GM10248 (cell line): Measurements from ENCODE around the gene KCNN4.

ENCODE experiments used
- CTCF ChIA-PET: fragments of 300-600 bp; sonication (Branson Sonifier 250); formaldehyde crosslinking; extraction: SDS; loops from one replicate; lab custom pipeline; 2021; ENCODE audit warnings: antibody characterized with exemption; lab: Yijun Ruan, JAX
- POLR2A ChIA-PET: fragments of 350-650 bp; sonication (Branson Sonifier 250); formaldehyde crosslinking; extraction: SDS; loops from one replicate; lab custom pipeline; 2020; ENCODE audit warnings: antibody characterized with exemption; lab: Yijun Ruan, JAX
- DNase-seq: peaks from one replicate; pipeline ENCODE4 v3.0.0; 2012; ENCODE audit errors: extremely low spot score
- TF ChIP-seq, protein P1 (sequence below): IDR thresholded peaks from 2 replicates; pipeline ENCODE4 v1.5.1; 2012; ENCODE audit warnings: mild to moderate bottlenecking, low read depth; ENCODE audit errors: extremely low read depth, missing control alignments, control extremely low read depth

KCNN4 gene

DNA sequence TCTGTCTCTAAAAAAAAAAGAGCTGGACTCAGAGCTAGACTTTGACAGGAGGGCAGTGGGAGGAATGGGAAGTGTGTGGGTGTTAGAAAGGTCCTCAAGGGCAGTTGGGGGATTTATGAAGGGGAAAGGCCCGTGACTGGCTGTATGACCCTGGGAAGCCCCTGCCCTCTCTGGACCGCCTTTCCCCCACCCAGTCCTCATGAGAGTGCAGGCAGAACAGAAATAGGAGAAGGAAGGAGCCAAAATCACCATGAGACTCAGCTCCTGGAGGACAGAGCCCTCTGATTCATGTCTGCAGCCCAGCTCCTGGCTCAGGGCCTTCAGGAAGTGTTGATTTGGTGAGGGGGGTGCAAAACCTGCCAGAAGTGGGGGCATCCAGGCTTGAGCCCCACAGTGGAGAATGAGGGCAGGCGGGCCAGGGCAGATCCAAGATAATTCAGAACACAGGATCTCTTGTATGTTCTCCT, 17.3 kb downstream of the KCNN4 start:
- TF ChIP-seq, protein P1, sequence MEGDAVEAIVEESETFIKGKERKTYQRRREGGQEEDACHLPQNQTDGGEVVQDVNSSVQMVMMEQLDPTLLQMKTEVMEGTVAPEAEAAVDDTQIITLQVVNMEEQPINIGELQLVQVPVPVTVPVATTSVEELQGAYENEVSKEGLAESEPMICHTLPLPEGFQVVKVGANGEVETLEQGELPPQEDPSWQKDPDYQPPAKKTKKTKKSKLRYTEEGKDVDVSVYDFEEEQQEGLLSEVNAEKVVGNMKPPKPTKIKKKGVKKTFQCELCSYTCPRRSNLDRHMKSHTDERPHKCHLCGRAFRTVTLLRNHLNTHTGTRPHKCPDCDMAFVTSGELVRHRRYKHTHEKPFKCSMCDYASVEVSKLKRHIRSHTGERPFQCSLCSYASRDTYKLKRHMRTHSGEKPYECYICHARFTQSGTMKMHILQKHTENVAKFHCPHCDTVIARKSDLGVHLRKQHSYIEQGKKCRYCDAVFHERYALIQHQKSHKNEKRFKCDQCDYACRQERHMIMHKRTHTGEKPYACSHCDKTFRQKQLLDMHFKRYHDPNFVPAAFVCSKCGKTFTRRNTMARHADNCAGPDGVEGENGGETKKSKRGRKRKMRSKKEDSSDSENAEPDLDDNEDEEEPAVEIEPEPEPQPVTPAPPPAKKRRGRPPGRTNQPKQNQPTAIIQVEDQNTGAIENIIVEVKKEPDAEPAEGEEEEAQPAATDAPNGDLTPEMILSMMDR, result no peak
- DNase-seq, result no peak
- POLR2A ChIA-PET, result interaction anchor here (0.5 to 5.1 kb wide), 2 partner anchors 10 to 89 kb away, joined by 4 to 38 read pairs; partner anchors contain the start of gene SMG9
- CTCF ChIA-PET, result interaction anchor here (1.2 to 20.8 kb wide), 8 partner anchors 9 to 208 kb away, joined by 3 to 234 read pairs (median 4); partner anchors contain the start of genes KCNN4 and SMG9

DNA sequence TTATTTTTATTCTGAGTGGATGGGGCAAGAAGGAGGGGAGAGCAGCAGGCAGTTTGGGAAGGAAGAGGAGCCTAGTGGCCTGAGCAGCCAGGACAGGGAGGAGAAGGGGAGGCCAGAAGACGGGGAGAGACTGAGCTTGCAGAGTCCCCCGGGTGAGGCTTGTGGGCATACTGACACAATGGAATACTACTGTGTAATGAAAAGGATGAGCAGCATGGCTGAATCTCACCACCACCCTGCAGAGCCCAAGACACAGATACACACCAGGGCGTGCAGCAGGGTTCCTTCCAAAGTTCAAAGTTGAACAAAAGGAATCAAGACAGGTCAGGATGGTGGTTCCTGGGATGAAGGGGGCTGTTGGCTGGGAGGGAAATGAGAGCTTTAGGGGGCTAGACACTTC, 18.0 kb downstream of the KCNN4 start:
- ChIA-PET POLR2A (interaction anchor here (5.1 kb wide), 1 partner anchor 9 kb away, joined by 38 read pairs; the partner anchor contains the start of gene SMG9), CTCF (interaction anchor here (1.2 to 20.8 kb wide), 9 partner anchors 8 to 208 kb away, joined by 3 to 234 read pairs (median 5); partner anchors contain the start of genes KCNN4 and SMG9)
- TF ChIP-seq, protein P1, result no peak
- no peak for DNase-seq

DNA sequence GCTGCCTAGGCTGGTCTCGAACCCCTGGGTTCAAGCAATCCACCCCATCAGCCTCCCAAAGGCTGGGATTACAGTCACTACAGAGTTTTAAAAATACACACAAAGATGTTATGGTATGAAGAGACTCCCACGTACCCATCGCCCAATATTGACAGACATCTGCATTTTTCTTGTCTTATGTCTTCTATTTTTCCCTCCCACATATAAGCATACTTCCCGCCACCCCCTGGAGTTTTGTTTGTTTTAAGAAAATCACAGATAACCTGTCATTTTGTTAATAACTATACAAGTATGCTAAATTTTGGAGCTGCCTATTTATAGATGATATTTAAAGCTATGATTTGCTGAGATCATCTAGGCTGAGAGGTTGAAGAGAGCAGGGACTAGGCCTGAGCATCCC, 19.8 kb downstream of the KCNN4 start:
- no peak for DNase-seq
- ChIA-PET POLR2A (no interaction called here), CTCF (interaction anchor here (0.8 to 20.8 kb wide), 6 partner anchors 8 to 93 kb away, joined by 3 to 234 read pairs (median 4); partner anchors contain the start of gene KCNN4)
- TF ChIP-seq, protein P1, result no peak

DNA sequence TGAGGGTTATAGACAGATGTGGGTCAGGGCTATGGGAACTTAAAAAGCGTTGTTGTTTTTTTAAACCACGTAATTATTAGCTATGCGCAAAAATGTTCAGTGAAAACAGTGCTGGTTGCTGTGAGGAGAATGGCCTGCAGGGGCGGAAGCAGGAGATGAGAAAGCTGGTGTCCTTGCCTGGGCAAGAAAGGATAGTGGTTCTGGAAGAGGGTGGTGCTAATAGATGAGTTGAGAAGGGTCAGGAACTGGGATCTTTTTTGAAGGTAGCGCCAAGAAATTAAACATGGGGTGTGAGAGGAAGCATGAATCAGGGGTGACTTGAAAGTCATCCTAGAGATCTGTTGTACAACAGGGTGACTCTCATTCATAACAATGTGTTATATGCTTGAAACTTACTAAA, 21.3 kb downstream of the KCNN4 start:
- ChIA-PET POLR2A (no interaction called here), CTCF (interaction anchor here (1.0 to 20.8 kb wide), 4 partner anchors 8 to 18 kb away, joined by 3 to 234 read pairs (median 60); partner anchors contain the start of gene KCNN4)
- no peak for DNase-seq
- TF ChIP-seq, protein P1, result peak; percentile 29

DNA sequence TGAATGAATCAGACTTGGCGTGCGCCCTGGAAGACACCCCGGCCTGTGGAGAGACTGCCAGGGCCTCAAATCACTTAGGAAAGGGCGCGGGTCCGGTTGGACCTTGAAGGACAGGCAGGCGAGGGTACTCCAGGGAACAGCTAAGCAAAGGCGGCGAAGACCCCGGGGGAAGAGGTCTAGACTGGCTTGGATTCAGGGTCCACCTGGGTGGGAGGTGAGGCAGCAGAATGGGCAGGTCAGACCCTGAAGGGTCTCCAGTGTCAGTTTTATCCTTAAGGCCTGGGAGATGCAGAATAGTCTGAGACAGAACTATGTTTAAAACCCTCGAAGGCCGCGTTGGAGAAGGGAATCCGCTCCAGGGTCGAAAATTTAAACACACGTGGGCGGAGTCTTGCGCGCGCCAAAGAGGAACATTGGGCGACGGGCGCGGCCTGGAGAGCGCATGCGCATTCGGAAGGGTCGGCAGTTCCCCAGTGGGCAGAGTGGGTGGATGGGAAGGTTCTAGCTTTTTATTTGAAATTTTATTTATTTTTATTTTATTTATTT, 25.4 kb downstream of the KCNN4 start:
- CTCF ChIA-PET, result interaction anchor here (1.1 to 20.8 kb wide), 7 partner anchors 8 to 87 kb away, joined by 3 to 234 read pairs (median 7); partner anchors contain the start of gene KCNN4
- DNase-seq, result peak; percentile 74
- TF ChIP-seq, protein P1, result no peak

DNA sequence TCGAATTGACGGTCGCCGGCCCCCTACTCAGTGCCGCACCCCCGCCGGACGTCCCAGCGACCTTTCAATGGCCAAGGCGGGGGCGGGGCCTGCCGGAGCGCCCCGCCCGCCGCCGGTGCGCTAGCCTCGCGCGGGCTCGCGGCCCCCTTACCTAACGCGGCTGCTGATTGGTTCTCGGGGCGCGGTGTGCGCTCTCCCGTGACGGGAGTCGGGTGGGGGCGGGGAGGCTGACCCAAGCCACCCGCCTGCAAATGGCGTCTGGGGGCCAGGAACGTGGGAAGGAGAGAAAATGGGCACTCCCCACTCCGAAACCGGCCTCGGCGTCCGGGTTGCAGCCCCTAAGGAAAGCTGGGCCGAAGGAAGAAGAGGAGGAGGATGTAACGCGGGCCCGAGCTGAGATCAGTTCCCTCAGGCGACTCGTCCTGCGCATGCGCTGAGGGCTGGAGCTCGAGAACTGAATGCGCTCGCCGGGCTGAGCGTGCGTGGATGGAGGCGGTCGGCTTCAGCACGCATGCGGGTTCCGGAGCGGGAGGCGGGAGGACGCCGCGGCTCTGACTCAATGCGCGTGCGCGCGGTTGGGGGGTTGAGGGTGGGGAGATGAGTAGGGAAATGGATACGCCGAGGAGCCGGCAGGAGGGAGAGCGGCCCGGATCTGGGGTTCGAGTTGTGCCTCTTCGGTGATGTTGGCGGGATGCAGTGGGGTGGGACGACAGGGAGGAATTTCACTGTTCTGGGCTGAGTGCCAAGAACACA, 26.1 kb downstream of the KCNN4 start, which contains the start of gene SMG9:
TSS of gene SMG9 (minus strand) at position 460 of the 753 bp plus-strand sequence. CDS start 4,221 bp downstream, outside the sequence.
- CTCF ChIA-PET, result interaction anchor here (1.1 to 20.8 kb wide), 7 partner anchors 8 to 86 kb away, joined by 3 to 234 read pairs (median 7); partner anchors contain the start of gene KCNN4
- DNase-seq, result peak; percentile 93
- POLR2A ChIA-PET, result interaction anchor here (0.6 to 5.6 kb wide), 2 partner anchors 11 to 291 kb away, joined by 4 to 38 read pairs; no protein-coding TSS in a partner anchor
- TF ChIP-seq, protein P1, result no peak

More for the DNA sequence above, 25.4 kb downstream of the KCNN4 start:
- POLR2A ChIA-PET, result interaction anchor here (5.6 kb wide), 1 partner anchor 10 kb away, joined by 38 read pairs; no protein-coding TSS in a partner anchor
